Heart left ventricle (tissue), 16 donors: Measurements from ENCODE around the gene CAPN2. TPM values are rescaled to one million over a fixed set of nuclear protein-coding genes. Genes with fewer than 3 reads are reported as not detected.

ENCODE experiments used
- ATAC-seq, 4 donors: fragments of 200-7000 bp; cut with Tn5 transposase; one replicate each; pipeline ENCODE4 v1.9.1; 2020 to 2022; ENCODE audit warnings: moderate library complexity in 4 of 4, mild to moderate bottlenecking in 3 of 4, moderate number of reproducible peaks in 1 of 4
- DNase-seq, 5 donors: peaks; one replicate each; pipeline ENCODE4 v3.0.0-alpha.2; 2020
- H3K27ac ChIP-seq, 12 donors: fragments of 200-600 bp; sonication (generic) in 4 of 12; one replicate each; pipeline versions ENCODE4 v1.5.0 to v1.8.0; 2016 to 2022; ENCODE audit warnings: mild to moderate bottlenecking in 2 of 12
- H3K27me3 ChIP-seq, 9 donors: fragments of 200-600 bp; sonication (generic) in 2 of 9; one replicate each; pipeline versions ENCODE4 v1.5.1 to v1.8.0; 2016 to 2022; ENCODE audit warnings: mild to moderate bottlenecking in 3 of 9
- H3K36me3 ChIP-seq, 9 donors: fragments of 200-600 bp; sonication (generic) in 2 of 9; one replicate each; pipeline versions ENCODE4 v1.5.0 to v1.8.0; 2018 to 2022; ENCODE audit warnings: mild to moderate bottlenecking in 2 of 9
- H3K4me1 ChIP-seq, 12 donors: fragments of 200-600 bp; sonication (generic) in 4 of 12; one replicate each; pipeline versions ENCODE4 v1.5.0 to v1.8.0; 2016 to 2022; ENCODE audit warnings: mild to moderate bottlenecking in 3 of 12
- H3K4me3 ChIP-seq, 12 donors: fragments of 200-600 bp; sonication (generic) in 4 of 12; one replicate each; pipeline versions ENCODE4 v1.5.0 to v1.8.0; 2017 to 2022; ENCODE audit warnings: mild to moderate bottlenecking in 9 of 12, moderate library complexity in 4 of 12
- H3K9me3 ChIP-seq, 12 donors: fragments of 200-600 bp; sonication (generic) in 4 of 12; one replicate each; pipeline versions ENCODE4 v1.5.0 to v1.8.0; 2016 to 2022; ENCODE audit warnings: mild to moderate bottlenecking in 1 of 12
- CTCF ChIP-seq, 12 donors: fragments of 200-600 bp; sonication (generic) in 4 of 12; IDR thresholded peaks; one replicate each; pipeline versions ENCODE4 v1.5.0 to v1.8.0; 2018 to 2022; ENCODE audit warnings: antibody characterized with exemption in 12 of 12, mild to moderate bottlenecking in 5 of 12
- POLR2A ChIP-seq, 2 donors: fragments of 450-650 bp; IDR thresholded peaks; one replicate each; pipeline ENCODE4 v1.6.1; 2017; ENCODE audit warnings: antibody characterized with exemption in 2 of 2, mild to moderate bottlenecking in 2 of 2, moderate library complexity in 2 of 2
- WGBS, 4 donors: extraction: QIAGEN DNeasy Blood & Tissue Kit in 2 of 4; methylation state at CpG; one replicate each; pipeline versions ENCODE4 v1.1.5 to v1.1.7; 2013 to 2018; 5-methylcytosine and 5-hydroxymethylcytosine counted together
- intact Hi-C, 10 donors: fragments of 100-400 bp; cut with DNase I; formaldehyde crosslinking; loops; one replicate each; pipeline versions ENCODE4 v1.11.1 to v1.14.2; 2022
- polyA plus RNA-seq, 2 donors: library from polyadenylated mRNA; stranded (reverse); fragments of 200-250 nt; gene quantifications; one replicate each; pipeline ENCODE4 v1.2.3, GENCODE V29; 2013
- total RNA-seq, 9 donors: library from RNA; depleted of rRNA in 2 of 9; stranded (reverse); fragments of >200 nt in 2 of 9; fragmentation: NEBNext Ultra II Directional in 3 of 9; extraction: Animal tissue kit (Norgen Biotek cat#: 25700) in 3 of 9; gene quantifications; one replicate each; pipeline versions ENCODE4 v1.1.0 to v1.2.4, GENCODE V29; 2016 to 2023
- donor health status: ischemic (EF 13 %, LVEDD 7.1; RV severe dilation, severe dysfunction).
- donor health status: healthy with polysubstance abuse.
- donor health status: DM: no; HTN: yes; CAD: no.
- donor health status: DM: no; HTN: no; CAD: no.
- donor health status: ischemic (EF 25% LVEDD 6.9; RV normal size, moderate dysfunction).
- donor health status: ischemic (EF 25% LVEDD 5.7; RV mildly dilated, moderate dysfunction).
- donor health status: healthy.
- donor health status: DM: yes; HTN: yes; CAD: no.
- donor health status: ischemic (EF 35%, LVEDD 5.7; RV mildly dilated, moderate dysfunction).
- donor health status: nonischemic (EF 11% LVEDD 7.7; RV severe dilation, severe dysfunction).
- donor health status: DM: yes; HTN: yes; CAD: no.
- donor health status: PGD.
- donor health status: ischemic (EF 29% LVEDD 5.4; RV normal size, mild dysfunction).
- donor health status: nonischemic (EF 23%, LVEDD 6.1; RV moderate dilation, normal function).

The CAPN2 gene
- total and polyA plus RNA-seq, 11 donors = 54.4 to 115 (median 81.8) TPM

GRCh38 chr1:223775054-223775453 lies 62.7 kb downstream of the CAPN2 start:
- intact Hi-C loops = no loop called here
- Histone ChIP-seq H3K27ac (peak overlapping the region in 6 of 12 donors; percentile 31 to 57 (median 48)), H3K9me3 (no peaks in the 10 kb centered on the region), H3K36me3 (peaks cover 0 to 100% (median 86%) of the 10 kb centered on the region in 9 donors), H3K4me1 (peaks cover 0 to 68% (median 33%) of the 10 kb centered on the region in 12 donors), H3K27me3 (no peaks in the 10 kb centered on the region), H3K4me3 (no peak overlapping the region)
- ATAC-seq = no peak
- TF ChIP-seq CTCF (IDR thresholded peaks at IDR 0.05) (no peak), POLR2A (IDR thresholded peaks at IDR 0.05) (no peak)
- no peak for DNase-seq
- 49 to 66% (median 62%) methylated on average over 4 of the region's 4 CpGs for WGBS, 4 donors

GRCh38 chr1:223775711-223776074 lies 63.4 kb downstream of the CAPN2 start:
- H3K27ac ChIP-seq = peak overlapping the region in 10 of 12 donors; percentile 31 to 70 (median 55)
- no peak for TF ChIP-seq POLR2A (IDR thresholded peaks at IDR 0.05)
- TF ChIP-seq CTCF (IDR thresholded peaks at IDR 0.05) = no peak
- DNase-seq = no peak

GRCh38 chr1:223776075-223776814 lies 63.9 kb downstream of the CAPN2 start:
- Histone ChIP-seq H3K4me3 (no peak overlapping the region), H3K9me3 (no peaks in the 10 kb centered on the region), H3K27ac (peak overlapping the region in 11 of 12 donors; percentile 12 to 70 (median 57)), H3K36me3 (peaks cover 0 to 100% (median 86%) of the 10 kb centered on the region in 9 donors), H3K27me3 (no peaks in the 10 kb centered on the region), H3K4me1 (peaks cover 0 to 58% (median 23%) of the 10 kb centered on the region in 12 donors)
- ATAC-seq (peak in 3 of 4 donors; percentile 43 to 67 (median 62)), DNase-seq (peak in 1 of 5 donors; percentile 35)
- TF ChIP-seq POLR2A (IDR thresholded peaks at IDR 0.05) (no peak), CTCF (IDR thresholded peaks at IDR 0.05) (no peak)
- WGBS, 4 donors = 47 to 59% (median 56%) methylated on average over 9 of the region's 9 CpGs
- intact Hi-C loops = no loop called here

More at GRCh38 chr1:223775711-223776074, 63.4 kb downstream of the CAPN2 start:
- H3K36me3 ChIP-seq = peaks cover 0 to 100% (median 86%) of the 10 kb centered on the region in 9 donors
- ATAC-seq = no peak
- H3K4me1 ChIP-seq = peaks cover 0 to 64% (median 28%) of the 10 kb centered on the region in 12 donors
- H3K4me3 ChIP-seq = no peak overlapping the region
- H3K27me3 ChIP-seq = no peaks in the 10 kb centered on the region
- 64 to 80% (median 72%) methylated on average over 1 of the region's 1 CpG for WGBS, 4 donors
- H3K9me3 ChIP-seq = no peaks in the 10 kb centered on the region
- intact Hi-C loops = no loop called here

- Histone ChIP-seq H3K36me3 (peaks cover 0 to 99% (median 83%) of the 10 kb centered on the region in 9 donors), H3K27ac (peak overlapping the region in 11 of 12 donors; percentile 12 to 70 (median 53)), H3K4me3 (no peak overlapping the region), H3K27me3 (no peaks in the 10 kb centered on the region), H3K4me1 (peaks cover 0 to 52% (median 16%) of the 10 kb centered on the region in 12 donors), H3K9me3 (no peaks in the 10 kb centered on the region)
- intact Hi-C loops = no loop called here
- WGBS, 4 donors = 53 to 67% (median 64%) methylated on average over 10 of the region's 10 CpGs
- no peak for TF ChIP-seq POLR2A (IDR thresholded peaks at IDR 0.05)
- TF ChIP-seq CTCF (IDR thresholded peaks at IDR 0.05) = no peak
- DNase-seq (no peak), ATAC-seq (no peak)
Measured at GRCh38 chr1:223776826-223777454, 64.6 kb downstream of the CAPN2 start.
